GM21576 (cell line): Measurements from ENCODE around the gene AMOTL2.

ENCODE experiments used
- ATAC-seq: cut with Tn5 transposase; IDR thresholded peaks from one replicate; pipeline ENCODE4 v1.9.1; 2021; ENCODE audit warnings: mild to moderate bottlenecking, moderate library complexity; ENCODE audit not compliant: unreplicated experiment

Gene AMOTL2

DNA sequence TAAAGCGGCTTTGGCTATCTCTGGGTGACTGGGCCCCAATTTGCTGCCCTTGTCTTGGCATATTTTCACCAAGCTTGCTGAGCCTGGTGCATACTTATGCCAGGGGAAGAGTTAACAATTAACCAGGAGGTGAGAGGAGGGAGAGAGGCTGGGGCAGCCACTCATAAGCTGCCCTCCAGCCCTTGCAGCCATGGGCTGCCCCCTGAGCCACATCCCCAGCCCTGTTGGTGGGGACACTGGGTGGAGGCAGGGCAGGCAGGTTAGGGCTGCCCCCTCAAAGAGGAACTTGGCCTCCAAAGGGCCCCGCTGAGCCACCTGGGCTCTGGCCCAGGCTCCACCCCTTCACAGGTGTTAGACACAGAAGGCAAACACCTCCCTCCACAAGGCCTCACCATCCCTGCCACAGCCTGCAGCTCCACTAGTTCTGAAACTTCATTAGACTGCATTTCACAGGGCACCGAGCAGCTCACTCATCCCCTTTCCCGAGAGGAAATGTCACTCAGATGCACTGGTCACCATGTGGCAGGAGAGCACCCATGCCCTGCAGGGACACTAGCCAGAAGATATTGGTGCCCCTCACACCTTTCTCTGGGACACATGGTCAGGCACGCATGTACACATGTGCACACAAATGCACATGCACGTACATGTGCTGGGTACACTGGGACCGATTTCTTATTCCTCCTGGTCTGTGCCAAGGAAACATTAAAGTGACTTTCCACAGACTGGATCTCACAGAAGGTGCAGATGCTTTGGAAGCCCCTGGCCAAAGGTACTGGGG, 20.2 kb downstream of the AMOTL2 start:
- ATAC-seq = no peak

- no peak for ATAC-seq
These were observed 20.9 kb downstream of the AMOTL2 start for GRCh38 chr3:134353171-134353825.

DNA sequence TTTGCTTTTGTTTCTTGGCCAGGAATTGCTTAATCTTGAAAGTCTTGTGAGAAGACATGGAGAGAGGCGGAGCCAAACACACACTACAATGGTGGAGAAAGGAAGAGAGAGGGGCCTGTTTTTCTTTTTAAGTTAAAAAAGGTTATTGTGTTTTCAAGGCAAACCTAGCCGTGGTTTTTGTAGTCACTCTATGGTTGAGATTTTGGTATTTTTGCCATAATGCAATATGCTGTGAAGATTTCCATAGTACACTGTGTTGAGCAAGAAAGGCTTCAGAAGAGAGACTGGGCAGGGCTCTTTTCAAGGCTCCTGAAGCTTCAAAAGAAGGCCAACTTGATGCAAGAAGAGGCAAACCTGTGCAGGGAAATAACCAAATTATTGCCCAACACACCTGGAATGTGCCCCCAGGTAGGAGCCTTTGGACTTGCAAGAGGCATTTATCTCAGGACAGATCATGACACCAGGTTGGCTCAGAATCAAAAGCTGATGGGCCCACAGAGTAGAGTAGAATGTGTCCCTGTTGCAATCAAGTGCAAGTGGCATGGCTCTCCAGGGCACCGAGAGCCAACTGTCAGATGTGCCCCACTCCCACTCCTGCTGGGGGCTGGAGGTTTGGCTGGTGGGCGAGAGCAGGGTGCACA, 22.1 kb downstream of the AMOTL2 start:
- no peak for ATAC-seq

- no peak for ATAC-seq
These were observed 22.8 kb downstream of the AMOTL2 start for GRCh38 chr3:134351427-134351826.

- ATAC-seq = no peak
These were observed 23.4 kb downstream of the AMOTL2 start for GRCh38 chr3:134350861-134351311.

DNA sequence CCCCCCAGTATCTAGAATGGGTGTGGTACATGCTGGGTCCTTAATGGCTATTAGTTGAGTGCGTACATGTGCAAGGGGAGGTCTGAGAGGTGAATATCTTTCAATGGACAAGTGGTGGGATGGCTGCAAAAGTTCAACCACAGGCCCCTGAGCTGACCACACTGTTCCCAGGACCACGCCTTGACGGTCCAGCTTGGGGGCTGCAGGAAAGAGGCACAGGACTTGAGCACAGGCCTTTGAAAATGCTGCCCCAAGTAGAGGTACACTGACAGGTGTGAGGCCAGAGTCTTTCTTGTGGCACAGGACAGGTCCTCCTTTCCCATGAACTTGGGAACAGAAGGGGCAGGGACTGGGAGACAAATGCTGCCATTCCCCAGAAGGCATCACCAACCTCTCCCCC, 24.0 kb downstream of the AMOTL2 start:
- no peak for ATAC-seq

GRCh38 chr3:134348524-134348923, 25.7 kb downstream of the AMOTL2 start:
- ATAC-seq = no peak

DNA sequence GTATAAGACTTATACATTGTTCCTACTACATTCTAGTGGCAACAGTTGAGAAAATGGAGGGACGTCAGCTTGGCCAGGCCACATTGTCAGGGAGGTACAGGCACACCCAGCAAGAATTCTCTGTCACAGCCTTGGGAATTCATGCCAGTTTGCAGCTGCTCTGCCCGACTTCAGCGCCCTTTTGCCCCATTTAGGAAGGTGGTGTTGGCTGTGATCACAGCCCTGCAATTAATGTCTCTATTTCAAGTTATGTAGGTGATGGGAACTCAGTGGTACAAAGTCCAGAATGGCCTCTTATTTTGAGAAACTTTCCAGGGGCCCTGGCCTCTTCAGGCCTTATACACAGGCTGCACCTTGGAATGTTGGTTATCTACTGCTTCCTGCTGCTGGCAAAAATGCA, 26.7 kb downstream of the AMOTL2 start:
- no peak for ATAC-seq

- no peak for ATAC-seq
These were observed 27.5 kb downstream of the AMOTL2 start for GRCh38 chr3:134346744-134347143.

DNA sequence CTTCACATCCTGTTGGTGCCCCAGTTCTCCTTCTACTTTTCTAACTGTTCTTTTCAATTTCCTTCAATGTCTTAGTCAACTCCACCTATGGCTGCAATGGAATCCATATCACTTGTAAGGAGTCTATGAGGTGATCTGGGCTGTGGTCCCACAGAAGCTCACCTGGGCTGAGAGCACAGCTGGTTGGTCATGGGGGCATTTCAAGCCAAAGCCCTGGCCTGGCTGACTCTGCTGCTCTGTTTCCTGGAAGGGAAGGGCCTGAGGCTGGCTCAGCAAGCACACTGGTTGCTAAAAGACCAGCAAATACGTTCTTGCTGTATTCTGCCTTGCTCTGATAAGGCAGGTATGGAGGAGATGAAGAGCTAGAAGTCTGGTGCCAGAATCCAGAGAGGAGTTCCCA, 29.0 kb downstream of the AMOTL2 start:
- no peak for ATAC-seq

- no peak for ATAC-seq
These were observed 29.7 kb downstream of the AMOTL2 start for GRCh38 chr3:134344560-134344959.

- ATAC-seq = no peak
These were observed 32.0 kb downstream of the AMOTL2 start for GRCh38 chr3:134342259-134342658.

DNA sequence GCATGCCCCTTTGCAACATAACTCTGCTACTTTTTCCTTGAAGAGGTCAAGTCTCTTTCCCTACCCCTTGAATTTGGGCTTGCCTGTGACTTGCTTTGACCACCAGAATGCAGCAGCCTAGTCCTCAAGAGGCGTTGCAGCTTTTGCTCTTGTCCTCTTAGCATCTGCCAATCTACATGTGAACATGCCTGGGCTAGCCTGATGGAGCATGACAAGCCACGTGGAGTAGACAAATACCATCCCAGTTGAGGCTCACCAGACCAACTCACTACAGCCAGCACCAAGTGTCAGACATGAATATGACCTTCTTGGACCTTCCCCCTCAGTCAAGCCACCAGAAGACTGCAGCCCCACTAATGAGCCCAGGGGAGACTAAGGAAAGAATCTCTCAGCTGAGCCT, 32.9 kb downstream of the AMOTL2 start:
- ATAC-seq = no peak

DNA sequence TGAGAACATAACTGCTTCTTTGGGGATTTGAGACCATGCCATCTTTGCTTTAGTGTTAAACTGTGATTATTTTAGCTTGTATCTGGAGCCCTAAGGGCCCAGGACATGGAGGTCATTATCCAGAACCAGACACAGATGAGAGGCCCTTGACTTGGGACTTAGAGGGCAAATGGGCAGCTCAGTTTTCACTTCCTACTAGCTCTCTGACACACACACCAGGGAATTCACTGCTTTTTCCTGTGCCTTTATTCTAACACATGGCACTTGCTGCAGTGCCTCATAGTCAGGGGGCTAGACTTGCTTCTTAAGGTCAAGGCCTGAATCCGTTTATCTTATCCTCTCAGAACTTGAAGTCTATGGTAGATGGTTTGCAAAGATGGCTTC, 33.3 kb downstream of the AMOTL2 start:
- no peak for ATAC-seq

GRCh38 chr3:134340362-134340981, 33.8 kb downstream of the AMOTL2 start:
- no peak for ATAC-seq

DNA sequence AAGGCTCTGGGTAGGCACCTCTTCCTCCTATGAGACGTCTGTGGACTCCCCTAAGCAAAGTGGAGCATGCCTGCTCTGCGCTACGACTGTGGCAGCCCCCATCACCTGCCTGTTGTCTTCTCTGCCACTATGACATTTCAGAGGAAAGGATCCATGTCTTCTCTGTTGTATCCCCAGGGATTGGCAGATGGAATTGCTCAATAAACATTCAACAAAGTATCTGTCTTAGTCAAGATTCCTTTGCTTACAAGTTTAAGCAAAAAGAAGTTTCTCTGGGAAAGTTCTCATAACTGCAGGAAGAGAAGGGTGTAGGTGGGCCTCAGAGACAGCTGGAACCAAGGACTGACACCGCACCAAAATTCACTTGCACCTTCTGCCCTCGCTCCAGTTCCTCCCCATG, 34.3 kb downstream of the AMOTL2 start:
- no peak for ATAC-seq

- ATAC-seq = no peak
These were observed 34.9 kb downstream of the AMOTL2 start for GRCh38 chr3:134339331-134339730.

- ATAC-seq = no peak
These were observed 35.6 kb downstream of the AMOTL2 start for GRCh38 chr3:134338516-134339261.

DNA sequence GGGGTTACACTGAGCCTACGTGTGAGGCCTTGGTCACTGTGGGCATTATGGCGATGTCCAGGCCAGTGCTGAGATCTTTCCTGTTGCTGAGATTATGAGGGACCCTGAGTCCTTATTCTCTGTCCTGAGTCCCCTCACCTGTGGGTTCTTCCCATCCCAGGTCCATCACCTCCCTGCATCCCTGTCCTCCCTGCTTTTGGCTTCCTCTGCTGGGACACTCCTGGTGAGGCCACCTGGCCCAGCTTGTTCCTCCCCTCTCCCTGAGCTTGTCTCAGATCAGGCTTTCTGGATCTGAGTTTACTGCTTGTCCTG, 36.1 kb downstream of the AMOTL2 start:
- ATAC-seq = no peak

DNA sequence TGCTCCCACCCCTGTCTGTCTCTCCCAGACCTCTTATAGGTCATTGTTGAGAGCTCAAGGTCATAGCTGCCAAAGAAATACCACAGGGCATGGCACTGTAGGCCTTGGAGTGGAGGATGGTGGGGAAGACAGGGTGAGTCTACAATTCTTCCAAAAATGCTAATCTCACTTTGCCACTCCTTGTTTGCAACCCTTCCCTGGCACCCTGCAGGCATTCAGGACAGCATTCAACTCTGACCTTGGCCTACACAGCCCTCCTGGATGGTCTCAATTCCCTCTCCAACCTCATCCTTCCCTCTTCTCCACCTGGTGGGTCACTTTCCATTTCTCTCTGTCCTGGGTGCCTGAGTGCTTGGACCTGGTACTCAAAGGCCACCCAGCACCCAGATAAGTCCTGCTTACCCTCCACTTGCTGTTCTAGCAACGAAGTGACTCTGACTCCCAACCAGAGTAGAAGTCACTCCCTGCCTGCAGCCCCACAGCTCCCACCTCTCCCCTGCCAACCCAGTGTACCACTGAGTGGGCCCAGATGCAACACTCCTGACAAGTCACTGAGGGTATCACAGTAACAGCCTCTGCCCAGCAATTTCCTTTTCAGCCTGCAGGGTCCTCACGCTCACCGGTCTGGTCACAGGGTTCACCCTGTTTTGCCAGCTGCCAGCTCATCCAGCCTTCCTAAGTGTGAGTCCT, 36.6 kb downstream of the AMOTL2 start:
- ATAC-seq = no peak
